NCI-H146 (cell line): ENCODE results near the gene SPATA6.
"Not testable (repeated sequence)": the region's sequence is repeated elsewhere in the genome, so short reads cannot be mapped to it uniquely, and the experiment has no call there.

Source experiments
- DNase-seq: peaks from one replicate; lab custom pipeline; 2025; lab: John Stamatoyannopoulos, UW

SPATA6 gene

GRCh38 chr1:48462716-48463302 lies 9.2 kb downstream of the SPATA6 start:
- no peak for DNase-seq

GRCh38 chr1:48450505-48450904 lies 21.5 kb downstream of the SPATA6 start:
- no peak for DNase-seq

GRCh38 chr1:48448932-48449331 lies 23.1 kb downstream of the SPATA6 start:
- no peak for DNase-seq

- DNase-seq: not testable (repeated sequence)
These were observed 27.8 kb downstream of the SPATA6 start for GRCh38 chr1:48444186-48444585.

GRCh38 chr1:48442864-48443619 lies 29.0 kb downstream of the SPATA6 start:
- DNase-seq: no peak

- not testable (repeated sequence) for DNase-seq
These were observed 31.2 kb downstream of the SPATA6 start for GRCh38 chr1:48440786-48441185.

- DNase-seq: no peak
These were observed 32.6 kb downstream of the SPATA6 start for GRCh38 chr1:48439380-48439779.

- DNase-seq: not testable (repeated sequence)
These were observed 34.6 kb downstream of the SPATA6 start for GRCh38 chr1:48437379-48437778.

GRCh38 chr1:48435312-48436002 lies 36.5 kb downstream of the SPATA6 start:
- DNase-seq: not testable (repeated sequence)

- no peak for DNase-seq
These were observed 41.2 kb downstream of the SPATA6 start for GRCh38 chr1:48430832-48431231.

GRCh38 chr1:48422009-48422408 lies 50.0 kb downstream of the SPATA6 start:
- no peak for DNase-seq

- no peak for DNase-seq
These were observed 53.3 kb downstream of the SPATA6 start for GRCh38 chr1:48418742-48419141.

- DNase-seq: no peak
These were observed 57.0 kb downstream of the SPATA6 start for GRCh38 chr1:48415050-48415449.

GRCh38 chr1:48414264-48414663 lies 57.7 kb downstream of the SPATA6 start:
- no peak for DNase-seq

- DNase-seq: no peak
These were observed 66.1 kb downstream of the SPATA6 start for GRCh38 chr1:48405940-48406339.

GRCh38 chr1:48405400-48405799 lies 66.6 kb downstream of the SPATA6 start:
- DNase-seq: no peak

- DNase-seq: no peak
These were observed 69.4 kb downstream of the SPATA6 start for GRCh38 chr1:48402599-48402998.

GRCh38 chr1:48396208-48396607 lies 75.8 kb downstream of the SPATA6 start:
- DNase-seq: no peak

GRCh38 chr1:48391926-48392325 lies 80.1 kb downstream of the SPATA6 start:
- no peak for DNase-seq

GRCh38 chr1:48387409-48387808 lies 84.6 kb downstream of the SPATA6 start:
- DNase-seq: no peak

GRCh38 chr1:48374785-48375184 lies 97.2 kb downstream of the SPATA6 start:
- DNase-seq: no peak

- no peak for DNase-seq
These were observed 100.4 kb downstream of the SPATA6 start for GRCh38 chr1:48371598-48371997.

GRCh38 chr1:48362901-48363300 lies 109.1 kb downstream of the SPATA6 start:
- no peak for DNase-seq
